Endothelial cell of umbilical vein (primary cell): ENCODE data around the gene ATP2A2.

ENCODE experiments used
- CTCF ChIP-seq, 2 donors: IDR thresholded peaks; 1 replicate in 1 of 2; 2 replicates in 1 of 2; pipeline ENCODE4 v1.5.1; 2011; ENCODE audit warnings: low read length in 2 of 2, mild to moderate bottlenecking in 2 of 2, moderate library complexity in 2 of 2, control low read depth in 1 of 2, inconsistent platforms in 1 of 2, low read depth in 1 of 2; ENCODE audit not compliant: insufficient read depth in 1 of 2; ENCODE audit errors: extremely low read depth in 1 of 2
- POLR2A ChIP-seq: IDR thresholded peaks from 2 replicates; pipeline ENCODE4 v1.6.1; 2012; ENCODE audit warnings: low read depth, mild to moderate bottlenecking, control low read depth, low read length
- POLR2AphosphoS5 ChIP-seq: IDR thresholded peaks from 2 replicates; pipeline ENCODE4 v1.6.1; 2012; ENCODE audit warnings: low read depth, mild to moderate bottlenecking, control low read depth, low read length, moderate library complexity; ENCODE audit not compliant: insufficient read depth

DNA sequence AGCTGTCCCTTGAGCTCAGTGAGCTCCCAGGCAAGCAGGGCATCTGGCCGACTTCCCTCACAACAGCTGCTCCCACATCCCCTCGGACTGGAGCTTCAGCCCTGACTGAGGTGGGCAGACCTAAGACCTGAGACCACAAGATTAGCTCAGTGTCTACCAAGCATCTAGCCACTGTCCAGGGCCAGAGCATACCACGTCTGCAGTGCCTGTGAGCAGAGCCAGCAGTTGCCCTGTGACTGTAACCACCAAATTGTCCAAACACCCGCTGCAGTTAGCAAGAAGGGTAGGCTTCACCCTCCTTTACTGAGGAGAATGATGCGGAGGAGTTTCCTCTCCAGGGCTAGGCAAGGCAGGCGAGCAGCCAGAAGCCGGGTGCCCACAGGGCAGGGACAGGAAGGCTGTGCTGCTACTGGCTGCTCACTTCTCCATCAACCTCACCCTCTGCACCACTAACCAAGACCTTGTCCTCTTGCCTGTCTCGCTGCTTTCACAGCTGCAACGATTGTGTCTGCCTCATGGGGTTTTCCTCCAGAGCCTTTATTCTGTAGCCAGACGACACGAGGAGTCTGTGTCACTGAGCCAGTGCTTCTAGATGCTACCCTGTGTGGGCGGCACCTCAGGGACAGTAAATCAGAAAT is 68.6 kb downstream of the ATP2A2 start:
- TF ChIP-seq CTCF (IDR thresholded peaks at IDR 0.05; ENCODE audit: extremely low read depth in 1 of 2, insufficient read depth in 1 of 2, low read depth in 1 of 2, low read length in 2 of 2) (no peak), POLR2AphosphoS5 (no peak), POLR2A (no peak)
